Activated CD4-positive, CD25-positive, alpha-beta regulatory T cell treated with anti-CD3 and anti-CD28 coated beads, Interleukin-2, amount 50 U/mL, for 72 hours (primary cell): ENCODE measurements around the gene ZNF646.

Experiments used
- DNase-seq: peaks from one replicate; pipeline ENCODE4 v3.0.0; 2021

Gene ZNF646

GRCh38 chr16:31108794-31109558 is 34.8 kb downstream of the ZNF646 start:
- no peak for DNase-seq

GRCh38 chr16:31109622-31110021 is 35.4 kb downstream of the ZNF646 start:
- no peak for DNase-seq

- no peak for DNase-seq
Observed at GRCh38 chr16:31110106-31111034, 36.1 kb downstream of the ZNF646 start.

DNA sequence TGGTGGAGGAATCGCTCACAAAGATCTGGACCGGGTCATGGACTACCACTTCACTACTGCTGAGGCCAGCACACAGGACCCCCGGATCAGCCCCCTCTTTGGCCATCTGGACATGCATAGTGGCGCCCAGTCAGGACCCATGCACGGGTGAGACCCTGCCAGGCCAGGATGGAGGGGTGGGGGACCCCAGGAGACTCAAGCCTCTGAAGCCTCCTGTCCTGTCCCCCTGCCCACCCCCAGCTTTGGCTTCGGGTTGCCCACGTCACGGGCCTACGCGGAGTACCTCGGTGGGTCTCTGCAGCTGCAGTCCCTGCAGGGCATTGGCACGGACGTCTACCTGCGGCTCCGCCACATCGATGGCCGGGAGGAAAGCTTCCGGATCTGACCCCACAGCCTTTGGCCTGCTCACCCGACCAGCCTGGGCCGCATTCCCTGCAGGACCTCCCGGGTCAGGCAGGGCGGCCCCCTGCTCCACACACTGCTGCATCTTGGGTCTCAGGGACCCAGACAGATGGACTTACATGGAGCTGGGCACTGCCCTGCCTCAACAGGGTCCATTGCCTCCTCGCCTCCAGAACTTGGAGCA is 37.8 kb downstream of the ZNF646 start:
- no peak for DNase-seq

GRCh38 chr16:31112711-31113110 is 38.5 kb downstream of the ZNF646 start:
- DNase-seq = no peak

GRCh38 chr16:31113121-31114120 is 39.2 kb downstream of the ZNF646 start:
- no peak for DNase-seq

GRCh38 chr16:31114468-31114867 is 40.2 kb downstream of the ZNF646 start:
- DNase-seq = no peak

GRCh38 chr16:31117384-31118222 is 43.4 kb downstream of the ZNF646 start, which contains the start of gene KAT8:
Gene KAT8 (plus strand): TSS chr16:31117664. CDS start chr16:31117682, 18 bp downstream.
- DNase-seq = peak; percentile 95

DNA sequence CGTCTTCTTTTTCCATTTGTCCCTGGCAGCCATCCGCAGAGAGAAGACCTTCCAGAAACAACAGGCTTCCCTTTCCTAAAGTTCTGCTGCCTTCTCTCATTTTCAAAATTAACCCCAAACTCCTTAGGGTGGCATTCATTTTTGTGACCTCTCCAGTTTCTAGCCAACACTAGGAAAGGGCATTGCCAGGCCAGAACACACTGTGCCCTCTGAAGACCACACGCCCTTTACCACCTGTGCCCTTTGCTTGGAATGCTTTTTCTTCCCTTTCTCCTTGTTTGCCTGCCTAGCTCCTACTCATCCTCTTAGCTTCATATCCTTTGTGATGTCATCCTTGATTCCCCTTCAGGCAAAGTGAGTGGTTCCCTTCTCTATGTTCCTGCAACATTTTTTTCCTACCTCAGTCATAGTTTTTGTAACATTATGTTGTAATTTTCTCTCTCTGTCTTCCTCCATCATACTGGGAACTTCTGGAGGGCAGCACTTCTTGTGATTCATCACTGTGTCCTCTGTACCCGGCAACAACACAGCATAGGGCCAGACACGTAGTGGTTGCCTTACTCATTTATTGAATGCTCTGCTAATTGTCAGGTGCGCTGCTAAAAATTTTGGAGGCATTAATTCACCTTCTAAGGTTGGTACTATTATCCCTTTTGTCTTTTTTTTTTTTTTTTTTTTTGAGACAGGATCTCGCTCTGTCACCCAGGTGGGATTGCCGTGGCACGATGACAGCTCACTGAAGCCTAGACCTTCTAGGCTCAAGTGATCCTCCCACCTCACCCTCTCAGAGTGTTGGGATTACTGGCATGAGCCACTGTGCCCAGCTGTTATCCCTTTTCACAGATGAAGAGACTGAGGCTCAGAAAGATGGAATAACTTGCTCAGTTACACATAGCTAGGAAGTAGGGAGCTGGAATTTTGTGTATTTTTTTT is 44.3 kb downstream of the ZNF646 start:
- no peak for DNase-seq

- DNase-seq = no peak
Observed at GRCh38 chr16:31120129-31120528, 45.9 kb downstream of the ZNF646 start.

GRCh38 chr16:31125844-31126243 is 51.6 kb downstream of the ZNF646 start:
- no peak for DNase-seq

DNA sequence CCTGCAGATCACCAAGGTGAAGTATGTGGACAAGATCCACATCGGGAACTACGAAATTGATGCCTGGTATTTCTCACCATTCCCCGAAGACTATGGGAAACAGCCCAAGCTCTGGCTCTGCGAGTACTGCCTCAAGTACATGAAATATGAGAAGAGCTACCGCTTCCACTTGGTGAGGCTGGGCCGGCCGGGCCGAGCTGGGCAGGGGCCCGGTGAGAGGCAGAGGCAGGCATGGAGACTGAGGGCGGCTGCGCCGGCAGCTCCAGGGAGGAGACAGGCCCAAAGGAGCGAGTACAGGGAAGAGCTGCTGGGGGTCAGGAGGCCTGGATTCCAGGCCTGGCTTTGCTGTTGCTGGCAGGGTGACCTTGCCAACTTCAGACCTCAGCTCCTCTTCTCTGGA is 53.0 kb downstream of the ZNF646 start:
- DNase-seq = no peak

GRCh38 chr16:31128711-31129567 is 54.7 kb downstream of the ZNF646 start:
- no peak for DNase-seq

DNA sequence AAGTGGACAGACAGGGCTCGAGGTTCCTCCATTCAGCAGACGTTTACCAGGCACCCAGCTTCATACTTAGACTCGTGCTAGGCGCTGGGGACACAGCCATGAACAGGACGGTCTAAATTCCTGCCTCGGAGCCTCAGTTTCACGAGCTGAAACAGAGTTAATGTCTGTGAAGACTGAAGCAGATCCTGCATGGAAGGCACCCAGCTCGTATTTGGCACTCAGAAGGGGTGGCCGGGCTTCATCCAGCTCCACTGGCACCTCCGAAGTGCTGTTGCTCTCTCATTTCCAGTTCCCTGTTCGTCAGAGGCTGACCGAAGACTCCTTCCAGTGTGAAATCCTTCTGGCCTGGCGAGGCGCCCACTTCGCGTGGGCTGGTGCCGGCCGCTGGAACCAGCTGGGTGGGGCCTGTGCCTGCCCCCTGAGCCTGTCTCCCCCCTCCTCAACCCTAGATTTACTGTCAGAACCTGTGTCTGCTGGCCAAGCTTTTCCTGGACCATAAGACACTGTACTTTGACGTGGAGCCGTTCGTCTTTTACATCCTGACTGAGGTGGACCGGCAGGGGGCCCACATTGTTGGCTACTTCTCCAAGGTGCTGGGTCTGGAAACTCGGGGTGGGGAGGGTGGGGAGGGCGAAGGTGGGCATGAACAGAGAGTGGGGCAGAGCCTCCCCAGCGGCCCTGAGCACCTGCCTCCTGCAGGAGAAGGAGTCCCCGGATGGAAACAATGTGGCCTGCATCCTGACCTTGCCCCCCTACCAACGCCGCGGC is 55.5 kb downstream of the ZNF646 start:
- no peak for DNase-seq

DNA sequence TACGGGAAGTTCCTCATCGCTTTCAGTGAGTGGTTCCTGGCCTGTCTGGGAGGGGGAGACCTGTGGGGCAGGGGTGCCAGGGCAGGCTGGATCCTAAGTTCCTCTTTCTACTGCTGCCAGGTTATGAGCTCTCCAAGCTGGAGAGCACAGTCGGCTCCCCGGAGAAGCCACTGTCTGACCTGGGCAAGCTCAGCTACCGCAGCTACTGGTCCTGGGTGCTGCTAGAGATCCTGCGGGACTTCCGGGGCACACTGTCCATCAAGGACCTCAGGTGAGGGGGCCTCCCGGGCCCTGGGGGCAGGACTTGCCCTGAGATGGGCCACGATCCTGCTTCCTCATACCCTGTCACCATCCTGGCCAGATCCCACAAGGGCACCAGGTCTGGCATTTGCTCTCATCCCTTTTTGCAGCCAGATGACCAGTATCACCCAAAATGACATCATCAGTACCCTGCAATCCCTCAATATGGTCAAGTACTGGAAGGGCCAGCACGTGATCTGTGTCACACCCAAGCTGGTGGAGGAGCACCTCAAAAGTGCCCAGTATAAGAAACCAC is 56.2 kb downstream of the ZNF646 start:
- DNase-seq = no peak

DNA sequence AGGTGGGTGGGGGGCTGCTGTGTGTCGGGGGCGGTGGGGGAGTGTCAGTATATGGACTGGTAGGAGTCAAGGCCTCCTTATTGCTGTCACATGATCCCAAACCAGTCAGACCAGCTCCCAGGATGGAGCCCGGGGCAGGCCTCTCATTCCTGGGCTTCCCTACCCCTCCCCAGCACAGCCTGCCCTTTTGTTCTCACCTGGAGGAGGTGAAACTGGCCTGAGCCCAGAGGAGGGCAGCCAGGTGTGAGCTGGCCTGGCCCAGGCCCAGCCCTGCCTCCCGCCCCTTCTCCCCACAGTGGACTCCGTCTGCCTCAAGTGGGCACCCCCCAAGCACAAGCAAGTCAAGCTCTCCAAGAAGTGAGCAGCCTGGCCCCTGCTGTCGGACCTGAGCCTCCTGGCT is 56.7 kb downstream of the ZNF646 start:
- no peak for DNase-seq

DNA sequence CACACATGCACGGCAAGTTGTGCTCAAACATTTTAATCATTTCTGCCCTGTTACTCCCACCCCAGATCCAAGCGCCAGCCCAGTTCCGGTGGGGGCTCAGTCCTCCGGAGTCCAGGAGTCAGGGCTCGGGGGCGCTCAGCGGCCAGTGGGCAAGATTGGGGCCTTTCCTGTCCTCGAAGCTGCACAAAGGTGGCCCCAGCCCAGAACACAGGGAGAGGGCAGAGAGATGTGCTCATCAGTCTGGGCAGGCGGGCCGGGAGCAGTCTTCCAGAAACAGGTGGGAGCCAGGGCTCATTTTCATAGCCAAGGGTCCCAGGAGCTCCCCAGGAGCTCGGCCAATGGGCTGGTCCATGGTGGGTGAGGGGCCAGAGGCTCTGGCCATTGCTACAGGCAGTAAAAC is 57.2 kb downstream of the ZNF646 start:
- no peak for DNase-seq

DNA sequence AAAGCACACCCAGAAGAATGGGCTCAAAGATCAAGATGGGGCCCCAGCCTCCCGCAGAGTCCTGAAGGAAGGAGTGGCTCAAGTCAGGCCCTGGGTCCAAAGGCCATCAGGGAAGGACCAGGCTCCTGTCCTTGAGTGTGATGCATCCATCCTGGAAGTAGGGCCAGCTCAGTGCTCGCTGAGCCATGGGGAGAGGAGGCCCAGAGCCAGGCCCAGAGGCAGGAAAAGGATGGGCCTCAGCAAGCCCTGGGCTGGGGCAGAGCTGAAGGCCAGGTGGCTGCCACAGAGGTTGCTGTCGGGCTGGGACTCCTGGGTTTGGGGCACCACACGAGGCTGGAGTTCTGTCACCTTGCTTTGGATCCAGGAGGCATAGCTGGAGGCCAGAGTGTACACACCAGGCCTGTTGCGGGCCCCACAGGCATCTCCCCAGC is 57.6 kb downstream of the ZNF646 start:
- no peak for DNase-seq
